ENCODE measurements around the gene KCNQ1OT1. TPM values are rescaled to one million over a fixed set of nuclear protein-coding genes. Genes with fewer than 3 reads are reported as not detected.

Gene KCNQ1OT1
- total and polyA plus RNA-seq, 9 of the 15 experiments (the other 6 are each of a cell fraction or from before 2014, with no cell fraction given): 0.04 to 2.3 (median 0.74) TPM

DNA sequence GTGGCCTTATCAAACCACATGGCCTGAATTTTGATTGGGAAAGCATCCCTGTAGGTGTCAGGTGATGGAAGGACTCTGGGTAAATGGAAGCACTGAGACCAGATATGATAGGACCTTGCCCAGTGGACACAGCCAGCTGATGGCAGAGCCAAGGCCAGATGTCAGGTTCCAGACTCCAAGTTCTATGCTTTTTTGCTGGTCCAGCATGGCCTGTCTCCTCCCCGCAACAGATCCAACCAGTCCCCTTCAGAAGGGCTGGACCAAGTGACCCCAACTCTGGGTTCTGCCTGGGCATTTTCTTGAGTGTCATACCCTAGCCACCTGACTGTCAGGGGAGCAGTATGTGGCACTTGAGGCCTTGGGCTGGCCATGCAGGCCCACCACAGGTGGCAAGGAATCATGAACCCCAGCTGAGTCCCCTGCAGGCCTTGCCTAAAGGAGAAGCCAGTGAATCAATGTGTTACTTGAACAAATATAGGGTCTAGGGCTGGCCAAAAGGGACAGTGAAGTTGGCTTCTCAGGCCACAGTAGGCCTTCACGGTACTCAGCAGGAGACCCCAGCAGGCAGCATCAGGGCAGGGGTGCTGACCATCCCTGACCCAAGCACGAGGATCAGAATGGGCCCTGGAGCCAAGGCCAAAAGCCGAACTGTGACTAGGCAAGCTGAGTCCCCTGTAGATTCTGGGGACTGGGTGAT is 27.1 kb downstream of the KCNQ1OT1 start (continued):
- TF ChIP-seq CBX2 (IDR thresholded peaks at IDR 0.05; ENCODE audit: insufficient read depth, low read length, poor library complexity, severe bottlenecking): no peak
- TF ChIP-seq ZNF197 (CRISPR knock-in tag; IDR thresholded peaks at IDR 0.05; ENCODE audit: low read depth): no peak

GRCh38 chr11:2671748-2672147 is 28.0 kb downstream of the KCNQ1OT1 start:
- TF ChIP-seq PPARD (CRISPR knock-in tag; IDR thresholded peaks at IDR 0.05): no peak
- TF ChIP-seq PHB (CRISPR knock-in tag; IDR thresholded peaks at IDR 0.05): no peak
- no peak for ATAC-seq
- 76% methylated on average over 3 of the region's 3 CpGs for WGBS (ENCODE audit: insufficient coverage, low coverage, missing lambda C conversion rate)
- Histone ChIP-seq H3K27me3 (ENCODE audit: control insufficient read depth in 2 of 2, insufficient read depth in 2 of 2, low read length in 2 of 2) (no peaks in the 10 kb centered on the region), H3K9me3 (replicated peaks; ENCODE audit: control insufficient read depth, insufficient read depth, low read depth, low read length) (no peaks in the 10 kb centered on the region), H3K79me2 (ENCODE audit: control insufficient read depth, insufficient read depth, low read length) (peaks cover 25% of the 10 kb centered on the region), H3K27ac (ENCODE audit: extremely low read depth, low read depth, low read length) (no peak overlapping the region), H2AFZ (ENCODE audit: low read depth, low read length) (no peak overlapping the region), H3K9ac (ENCODE audit: insufficient read depth in 1 of 2, low read depth in 2 of 2, low read length in 2 of 2) (no peak overlapping the region), H3K9me1 (ENCODE audit: control insufficient read depth, insufficient read depth, low read length) (peaks cover 4% of the 10 kb centered on the region), H3K4me2 (ENCODE audit: insufficient read depth, low read length) (no peak overlapping the region), H3K4me1 (replicated peaks in 1 of 2; ENCODE audit: control insufficient read depth in 2 of 2, insufficient read depth in 2 of 2, low read length in 2 of 2) (peaks cover 0 to 8% of the 10 kb centered on the region in 2 experiments; a peak in 1 of 5 replicates), H3K36me3 (ENCODE audit: control insufficient read depth, insufficient read depth, low read length) (peaks cover 47% of the 10 kb centered on the region), H4K20me1 (replicated peaks; ENCODE audit: control insufficient read depth, insufficient read depth, low read length) (peaks cover 5% of the 10 kb centered on the region; the same call in 1 of the 2 replicates), H3K4me3 (no peak overlapping the region)
- intact Hi-C loops (cut with micrococcal nuclease) (no loop called here), in situ Hi-C loops (cut with MboI) (no loop called here)
- CTCF ChIA-PET (ENCODE audit: low intra/inter-chr PET ratio): no interaction called here
- BruUV-seq (replicated peaks): no TSS peak
- FAIRE-seq: no peak
- DNase-seq (ENCODE audit: extremely low read depth in 1 of 4, low spot score in 3 of 4): no peak
- POLR2A ChIA-PET: interaction anchor here (0.5 to 0.9 kb wide), 3 partner anchors 12 to 1835 kb away, joined by 3 read pairs; no protein-coding TSS in a partner anchor
